ENCODE measurements around the gene ZNF813. TPM values are rescaled to one million over a fixed set of nuclear protein-coding genes. Genes with fewer than 3 reads are reported as not detected.
"Not testable (repeated sequence)": the region's sequence is repeated elsewhere in the genome, so short reads cannot be mapped to it uniquely, and the experiment has no call there.

The ZNF813 gene
- 1 to 10 TPM; 1.2 to 4.6 (median 2.6) TPM for total RNA-seq
- under 1 TPM; 0.68 to 0.94 TPM for polyA plus RNA-seq

GRCh38 chr19:53467485-53468262 lies at the start of gene ZNF813:
Gene ZNF813 (plus strand): TSS chr19:53467733. CDS start chr19:53483823, 16,090 bp downstream.
- FAIRE-seq (no peak), DNase-seq (peak; percentile 90 to 100 (median 96)), ATAC-seq (peak; percentile 98 to 100 (median 100))
- intact Hi-C loops (cut with DNase I): no loop called here
- WGBS, 2 donors: 0% methylated on average over 54 to 55 of the region's 55 CpGs
- H3K4me3 ChIP-seq: peak within 1 kb of the TSS; percentile 65 to 73 (median 69)
- H3K27ac ChIP-seq: peak within 1 kb of the TSS in 3 of 4 donors; percentile 52 to 71 (median 64)
- H3K4me1 ChIP-seq: peaks cover 0 to 5% (median 3%) of the 10 kb centered on the region in 3 donors
- no peak for TF ChIP-seq CTCF (IDR thresholded peaks at IDR 0.05)
- H3K9me3 ChIP-seq: no peaks in the 10 kb centered on the region
- no peaks in the 10 kb centered on the region for H3K27me3 ChIP-seq
- H3K36me3 ChIP-seq: no peaks in the 10 kb centered on the region

GRCh38 chr19:53420520-53421315 lies 46.8 kb upstream of the ZNF813 start:
- not testable (repeated sequence) for FAIRE-seq, DNase-seq
- 59 to 62% methylated on average over 11 of the region's 11 CpGs for WGBS, 2 donors

GRCh38 chr19:53422551-53422950 lies 45.0 kb upstream of the ZNF813 start:
- intact Hi-C loops (cut with DNase I): loop anchor here in 1 of 3 donors (10.0 kb wide), 1 partner anchor 322 kb away; no protein-coding TSS in a partner anchor
- Histone ChIP-seq H3K4me1 (no peaks in the 10 kb centered on the region), H3K27ac (no peak overlapping the region), H3K9me3 (no peaks in the 10 kb centered on the region), H3K27me3 (no peaks in the 10 kb centered on the region), H3K4me3 (no peak overlapping the region), H3K36me3 (no peaks in the 10 kb centered on the region)
- WGBS, 2 donors: 75 to 82% methylated on average over 5 of the region's 5 CpGs
- FAIRE-seq (no peak), DNase-seq (no peak), ATAC-seq (no peak)
- no peak for TF ChIP-seq CTCF (IDR thresholded peaks at IDR 0.05)

More at GRCh38 chr19:53420520-53421315, 46.8 kb upstream of the ZNF813 start:
- H3K27me3 ChIP-seq, H3K9me3 ChIP-seq, H3K36me3 ChIP-seq, ATAC-seq, H3K27ac ChIP-seq, H3K4me1 ChIP-seq, H3K4me3 ChIP-seq: not testable (repeated sequence)
- intact Hi-C loops (cut with DNase I): loop anchor here in 1 of 3 donors (10.0 kb wide), 1 partner anchor 324 kb away; no protein-coding TSS in a partner anchor

- peak in 2 of 4 donors; percentile 22 to 31 for ATAC-seq
- H3K27ac ChIP-seq, DNase-seq, H3K4me1 ChIP-seq, H3K36me3 ChIP-seq, H3K27me3 ChIP-seq, H3K9me3 ChIP-seq, FAIRE-seq, H3K4me3 ChIP-seq: not testable (repeated sequence)
- WGBS, 2 donors: 10 to 12% methylated on average over 7 to 10 of the region's 13 CpGs
- intact Hi-C loops (cut with DNase I): loop anchor here in 1 of 3 donors (10.0 kb wide), 1 partner anchor 322 kb away; no protein-coding TSS in a partner anchor
These were observed 44.5 kb upstream of the ZNF813 start for GRCh38 chr19:53423074-53423473.

GRCh38 chr19:53423680-53424079 lies 43.9 kb upstream of the ZNF813 start:
- H3K4me1 ChIP-seq, H3K27ac ChIP-seq, H3K27me3 ChIP-seq, H3K36me3 ChIP-seq, H3K9me3 ChIP-seq, FAIRE-seq, H3K4me3 ChIP-seq, DNase-seq: not testable (repeated sequence)
- ATAC-seq: peak in 2 of 4 donors; percentile 37 to 72
- WGBS, 2 donors: 36 to 52% methylated on average over 8 of the region's 8 CpGs
- intact Hi-C loops (cut with DNase I): loop anchor here in 1 of 3 donors (10.0 kb wide), 1 partner anchor 321 kb away; no protein-coding TSS in a partner anchor

- no peak overlapping the region for H3K4me3 ChIP-seq
- FAIRE-seq: no peak
- 21 to 22% methylated on average over 9 of the region's 9 CpGs for WGBS, 2 donors
These were observed 42.5 kb upstream of the ZNF813 start for GRCh38 chr19:53424968-53425597.

More at GRCh38 chr19:53424968-53425597, 42.5 kb upstream of the ZNF813 start:
- peak; percentile 59 to 78 (median 72) for DNase-seq
- no peaks in the 10 kb centered on the region for H3K27me3 ChIP-seq
- H3K36me3 ChIP-seq: no peaks in the 10 kb centered on the region
- ATAC-seq: peak; percentile 84 to 100 (median 98)
- no peak overlapping the region for H3K27ac ChIP-seq
- H3K4me1 ChIP-seq: no peaks in the 10 kb centered on the region
- no peaks in the 10 kb centered on the region for H3K9me3 ChIP-seq
- TF ChIP-seq CTCF (IDR thresholded peaks at IDR 0.05): peak; percentile 66 to 77 (median 73)
- intact Hi-C loops (cut with DNase I): loop anchor here in 1 of 3 donors (5.0 to 10.0 kb wide), 2 partner anchors 87 to 320 kb away; no protein-coding TSS in a partner anchor

Data from pancreas (tissue), 10 donors.